GM12873 (cell line): ENCODE data around the gene ZNF45.

Experiments
- CTCF ChIP-seq: IDR thresholded peaks from 2 replicates; pipeline ENCODE4 v1.5.1; 2012; ENCODE audit warnings: low read depth, mild to moderate bottlenecking, moderate library complexity, low read length, control low read depth; ENCODE audit not compliant: insufficient read depth; ENCODE audit errors: missing control alignments

Gene ZNF45

GRCh38 chr19:43934985-43935708 lies at the start of gene ZNF45:
Gene ZNF45 (minus strand): TSS chr19:43935282. CDS start chr19:43922185, 13,097 bp downstream.
- TF ChIP-seq CTCF: no peak

DNA sequence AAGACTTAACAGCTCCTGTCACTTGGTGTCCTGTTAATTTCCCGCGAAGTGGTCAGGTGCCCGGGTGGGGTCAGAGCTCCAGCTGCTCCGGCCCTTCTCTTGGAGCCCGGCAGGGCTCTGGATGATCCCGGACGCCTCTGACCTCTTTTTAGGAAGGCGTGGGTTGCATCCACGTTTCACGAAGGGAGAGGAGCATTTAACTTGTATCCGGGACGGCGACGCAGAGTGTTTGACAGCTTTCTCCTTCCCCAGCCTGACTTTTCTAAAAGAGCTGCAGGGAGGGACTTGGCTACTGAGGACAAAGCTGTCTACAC lies 49.6 kb upstream of the ZNF45 start:
- no peak for TF ChIP-seq CTCF

DNA sequence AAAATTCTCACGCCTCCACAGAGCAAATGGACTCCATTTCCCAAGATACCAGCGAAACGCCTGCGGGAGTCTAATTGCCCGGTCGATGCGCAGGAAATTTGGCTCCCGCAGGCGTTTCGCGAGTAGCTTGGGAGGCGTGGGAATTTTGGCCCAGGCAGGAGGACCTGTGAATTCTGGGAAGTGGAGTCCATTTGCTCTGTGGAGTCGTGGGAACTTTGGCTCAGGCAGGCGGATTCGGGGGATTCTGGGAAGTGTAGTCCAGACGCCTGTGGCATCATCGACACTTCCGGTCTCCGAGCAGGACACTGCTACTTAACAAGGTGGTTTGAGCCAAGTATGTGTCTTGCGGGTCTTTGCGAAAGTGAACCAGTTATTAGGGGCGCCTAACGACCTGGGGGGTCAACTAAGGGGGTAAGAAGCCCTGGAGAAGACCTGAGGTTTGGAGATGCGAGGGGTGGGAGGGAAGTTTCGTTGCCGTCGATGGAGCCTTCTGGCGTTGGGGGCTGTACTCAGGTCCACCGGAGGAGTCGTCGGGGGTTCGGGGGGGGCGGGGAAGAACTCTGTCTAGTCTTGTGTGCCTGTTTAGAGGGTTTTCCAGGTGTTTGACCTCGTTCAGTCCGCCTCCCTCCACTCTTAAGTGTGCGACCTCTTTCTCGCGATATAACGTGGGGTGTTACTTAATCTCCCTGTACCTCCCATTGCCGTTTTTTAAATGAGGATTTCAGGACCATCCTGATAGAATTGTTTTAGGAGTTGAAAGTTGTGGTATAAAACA lies 49.0 kb upstream of the ZNF45 start, which contains the start of gene ZNF155:
Gene ZNF155 (plus strand): TSS at position 277 of the 775 bp plus-strand sequence. CDS start 4,356 bp downstream, outside the sequence.
- no peak for TF ChIP-seq CTCF

DNA sequence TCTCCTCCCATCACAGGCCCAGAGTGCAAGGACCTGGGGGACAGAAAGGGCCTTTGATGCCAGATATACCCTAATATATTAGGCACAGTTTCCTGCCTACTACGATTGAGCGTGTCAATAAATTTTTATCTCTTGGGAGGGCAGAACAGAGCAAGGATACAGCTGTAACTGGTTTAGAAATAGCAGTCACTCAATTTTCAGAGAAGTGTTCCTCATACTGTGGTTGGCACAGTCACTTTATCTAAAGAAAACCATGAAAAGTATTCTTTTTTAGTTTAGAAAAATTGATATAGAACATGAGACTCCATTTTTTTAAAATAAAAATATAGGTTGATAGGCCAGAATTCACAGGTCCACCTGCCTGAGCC lies 48.4 kb upstream of the ZNF45 start:
- no peak for TF ChIP-seq CTCF

DNA sequence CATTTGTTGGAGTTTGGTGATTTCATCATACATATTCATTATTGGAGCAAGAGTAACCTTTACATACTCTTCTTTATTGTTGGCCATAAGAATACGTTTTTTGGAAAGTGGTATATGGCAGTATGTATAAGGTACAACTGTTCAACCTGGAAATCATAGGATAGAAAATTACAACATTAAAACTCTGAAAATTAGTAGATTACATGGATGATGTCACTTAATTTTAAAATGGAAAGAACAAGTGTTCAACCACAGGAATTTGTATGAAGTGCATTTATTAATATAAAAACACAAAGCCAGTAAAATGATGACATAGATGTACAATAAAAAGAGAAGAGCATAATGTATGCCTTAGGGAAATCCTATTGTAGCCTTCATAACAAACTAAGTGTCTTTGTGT lies 41.6 kb upstream of the ZNF45 start:
- no peak for TF ChIP-seq CTCF

DNA sequence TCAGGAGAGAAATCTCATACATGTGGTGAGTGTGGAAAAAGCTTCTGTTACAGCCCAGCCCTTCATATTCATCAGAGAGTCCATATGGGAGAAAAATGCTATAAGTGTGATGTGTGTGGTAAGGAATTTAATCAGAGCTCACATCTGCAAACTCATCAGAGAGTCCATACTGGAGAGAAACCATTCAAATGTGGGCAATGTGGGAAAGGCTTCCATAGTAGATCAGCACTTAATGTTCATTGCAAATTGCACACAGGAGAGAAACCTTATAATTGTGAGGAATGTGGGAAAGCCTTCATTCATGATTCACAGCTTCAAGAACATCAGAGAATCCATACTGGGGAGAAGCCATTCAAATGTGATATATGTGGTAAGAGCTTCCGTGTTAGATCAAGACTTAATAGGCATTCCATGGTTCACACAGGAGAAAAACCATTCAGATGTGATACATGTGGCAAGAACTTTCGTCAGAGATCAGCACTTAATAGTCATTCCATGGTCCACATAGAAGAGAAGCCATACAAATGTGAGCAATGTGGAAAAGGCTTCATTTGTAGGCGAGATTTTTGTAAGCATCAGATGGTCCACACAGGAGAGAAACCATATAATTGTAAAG lies 31.1 kb upstream of the ZNF45 start:
- TF ChIP-seq CTCF: no peak

DNA sequence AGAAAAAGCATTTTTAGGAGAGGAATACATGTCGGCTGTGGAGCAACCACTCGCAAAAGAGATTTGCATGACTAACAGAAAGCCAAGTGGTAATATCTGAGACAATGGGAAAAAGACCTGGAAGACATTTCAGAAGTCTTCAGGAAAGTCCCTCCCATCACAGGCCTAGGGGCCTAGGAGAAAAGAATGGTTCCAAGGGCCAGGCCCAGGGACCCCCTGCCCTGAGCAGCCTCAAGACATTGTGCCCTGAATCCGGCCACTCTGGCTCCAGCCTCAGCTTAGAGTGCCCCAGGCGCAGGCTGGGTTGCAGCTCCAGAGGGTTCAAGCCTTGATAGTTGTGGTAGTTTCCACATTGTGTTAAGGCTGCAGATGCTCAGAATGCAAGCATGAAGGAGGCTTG lies 25.3 kb upstream of the ZNF45 start:
- no peak for TF ChIP-seq CTCF
